Osteocyte (in vitro differentiated cells): Measurements from ENCODE around the gene TMPRSS9. TPM values are rescaled to one million over a fixed set of nuclear protein-coding genes. Genes with fewer than 3 reads are reported as not detected.
"Not testable (repeated sequence)": the region's sequence is repeated elsewhere in the genome, so short reads cannot be mapped to it uniquely, and the experiment has no call there.

Source experiments
- DNase-seq: peaks from one replicate; pipeline ENCODE4 v3.0.0; 2021; ENCODE audit warnings: mixed read lengths; ENCODE audit not compliant: unreplicated experiment; ENCODE audit errors: extremely low spot score
- H3K27ac Mint-ChIP-seq: one replicate; pipeline ENCODE4 v1.8.0; 2021; ENCODE audit warnings: mild to moderate bottlenecking, mixed read lengths; ENCODE audit not compliant: unreplicated experiment
- H3K27me3 Mint-ChIP-seq: one replicate; pipeline ENCODE4 v1.8.0; 2021; ENCODE audit warnings: mixed read lengths; ENCODE audit not compliant: unreplicated experiment
- H3K36me3 Mint-ChIP-seq: one replicate; pipeline ENCODE4 v1.8.0; 2021; ENCODE audit warnings: mixed read lengths; ENCODE audit not compliant: unreplicated experiment
- H3K4me1 Mint-ChIP-seq: one replicate; pipeline ENCODE4 v1.8.0; 2021; ENCODE audit warnings: mixed read lengths; ENCODE audit not compliant: unreplicated experiment
- H3K4me3 Mint-ChIP-seq: one replicate; pipeline ENCODE4 v1.8.0; 2021; ENCODE audit warnings: mild to moderate bottlenecking, moderate library complexity, mixed read lengths; ENCODE audit not compliant: unreplicated experiment
- H3K9me3 Mint-ChIP-seq: one replicate; pipeline ENCODE4 v1.8.0; 2021; ENCODE audit warnings: mixed read lengths; ENCODE audit not compliant: unreplicated experiment
- CTCF ChIP-seq: fragments of 200-600 bp; sonication (generic); IDR thresholded peaks from 2 replicates; pipeline ENCODE4 v1.5.0; 2021; ENCODE audit warnings: antibody characterized with exemption, mild to moderate bottlenecking, moderate library complexity
- total RNA-seq: library from RNA; stranded (reverse); gene quantifications from 2 replicates; pipeline ENCODE4 v1.2.1, GENCODE V29; 2021

The TMPRSS9 gene
- total RNA-seq, 1 donor from 2014 or later = 0.08 TPM

- TF ChIP-seq CTCF = no peak
- no peaks in the 10 kb centered on the region for H3K4me1 Mint-ChIP-seq
- no peaks in the 10 kb centered on the region for H3K9me3 Mint-ChIP-seq
- no peak overlapping the region for H3K27ac Mint-ChIP-seq
- peaks cover 4% of the 10 kb centered on the region for H3K36me3 Mint-ChIP-seq
- H3K27me3 Mint-ChIP-seq = no peaks in the 10 kb centered on the region
- no peak overlapping the region for H3K4me3 Mint-ChIP-seq
- DNase-seq = no peak
Observed at GRCh38 chr19:2415973-2416319, 55.9 kb downstream of the TMPRSS9 start.

GRCh38 chr19:2416321-2417097 is 56.4 kb downstream of the TMPRSS9 start:
- DNase-seq = no peak
- no peaks in the 10 kb centered on the region for H3K9me3 Mint-ChIP-seq
- no peak overlapping the region for H3K4me3 Mint-ChIP-seq
- peaks cover 4% of the 10 kb centered on the region for H3K36me3 Mint-ChIP-seq
- H3K27ac Mint-ChIP-seq = no peak overlapping the region
- no peak for TF ChIP-seq CTCF
- H3K27me3 Mint-ChIP-seq = no peaks in the 10 kb centered on the region
- no peaks in the 10 kb centered on the region for H3K4me1 Mint-ChIP-seq

GRCh38 chr19:2417436-2417835 is 57.4 kb downstream of the TMPRSS9 start:
- not testable (repeated sequence) for H3K4me3 Mint-ChIP-seq, DNase-seq, H3K4me1 Mint-ChIP-seq, H3K27me3 Mint-ChIP-seq, H3K36me3 Mint-ChIP-seq, H3K27ac Mint-ChIP-seq, H3K9me3 Mint-ChIP-seq

- H3K36me3 Mint-ChIP-seq = peaks cover 4% of the 10 kb centered on the region
- TF ChIP-seq CTCF = no peak
- DNase-seq = no peak
- no peak overlapping the region for H3K4me3 Mint-ChIP-seq
- H3K9me3 Mint-ChIP-seq = no peaks in the 10 kb centered on the region
- no peak overlapping the region for H3K27ac Mint-ChIP-seq
- no peaks in the 10 kb centered on the region for H3K27me3 Mint-ChIP-seq
- no peaks in the 10 kb centered on the region for H3K4me1 Mint-ChIP-seq
Observed at GRCh38 chr19:2417881-2418406, 57.9 kb downstream of the TMPRSS9 start.

GRCh38 chr19:2419754-2420153 is 59.7 kb downstream of the TMPRSS9 start:
- Mint-ChIP-seq H3K9me3 (no peaks in the 10 kb centered on the region), H3K27me3 (no peaks in the 10 kb centered on the region), H3K36me3 (peaks cover 4% of the 10 kb centered on the region), H3K4me1 (peaks cover 1% of the 10 kb centered on the region), H3K4me3 (no peak overlapping the region), H3K27ac (no peak overlapping the region)
- no peak for TF ChIP-seq CTCF
- DNase-seq = no peak
